NCI-H1694 (cell line): Measurements from ENCODE around the gene CFAP54.
"Not testable (repeated sequence)": the region's sequence is repeated elsewhere in the genome, so short reads cannot be mapped to it uniquely, and the experiment has no call there.

Experiments used
- DNase-seq: peaks from one replicate; lab custom pipeline; 2025; lab: John Stamatoyannopoulos, UW

Gene CFAP54

GRCh38 chr12:96635844-96636243 is 146.5 kb downstream of the CFAP54 start:
- no peak for DNase-seq

GRCh38 chr12:96636895-96637294 is 147.5 kb downstream of the CFAP54 start:
- DNase-seq, result no peak

GRCh38 chr12:96648923-96649322 is 159.5 kb downstream of the CFAP54 start:
- DNase-seq, result no peak

- DNase-seq, result no peak
Observed at GRCh38 chr12:96652870-96653269, 163.5 kb downstream of the CFAP54 start.

DNA sequence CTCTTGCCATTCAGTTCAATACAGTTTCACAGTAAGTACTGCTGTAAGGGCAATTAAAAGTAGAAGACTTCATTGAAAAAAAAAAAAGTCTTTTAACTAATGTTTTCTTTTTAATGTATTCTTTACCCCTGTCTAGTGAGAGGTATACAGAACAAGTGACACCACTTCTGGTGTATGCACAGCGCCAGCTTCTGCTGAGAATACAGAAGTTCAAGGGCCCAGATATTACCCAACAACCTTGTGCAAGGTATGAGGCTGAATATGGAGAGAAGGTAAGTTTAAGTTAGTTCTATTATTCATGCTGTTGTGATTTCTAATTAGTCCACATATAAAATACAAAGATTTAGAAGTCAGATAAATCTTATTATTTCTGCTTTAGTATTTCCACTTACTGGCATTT is 168.7 kb downstream of the CFAP54 start:
- DNase-seq, result no peak

GRCh38 chr12:96669786-96670185 is 180.4 kb downstream of the CFAP54 start:
- DNase-seq, result no peak

DNA sequence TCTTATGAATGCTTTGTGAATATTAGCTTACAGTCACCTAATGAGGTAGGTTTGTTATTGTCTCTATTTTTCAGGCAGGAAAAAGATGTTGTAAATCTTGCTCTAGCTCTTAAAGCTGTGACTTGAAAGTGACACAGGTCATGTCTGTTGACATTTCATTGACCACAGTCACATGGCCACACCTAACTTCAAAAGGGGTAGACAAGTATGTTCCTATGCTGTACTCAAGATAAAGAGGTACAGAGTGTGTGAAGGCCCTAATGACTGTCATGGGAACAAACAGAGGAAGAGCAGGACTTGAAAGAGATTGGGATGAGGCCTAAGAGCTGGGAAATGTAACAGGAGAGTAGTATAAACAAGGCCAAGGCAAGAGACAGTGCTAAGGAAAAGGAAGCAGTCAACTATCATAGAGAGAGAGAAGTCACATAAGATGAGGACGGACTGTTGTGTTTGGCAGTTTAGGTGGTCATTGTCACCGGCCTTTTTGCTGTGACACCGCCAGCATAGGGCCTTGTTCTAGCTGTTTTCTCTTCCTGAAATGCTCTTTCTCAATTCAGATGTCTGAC is 181.0 kb downstream of the CFAP54 start:
- DNase-seq, result no peak

DNA sequence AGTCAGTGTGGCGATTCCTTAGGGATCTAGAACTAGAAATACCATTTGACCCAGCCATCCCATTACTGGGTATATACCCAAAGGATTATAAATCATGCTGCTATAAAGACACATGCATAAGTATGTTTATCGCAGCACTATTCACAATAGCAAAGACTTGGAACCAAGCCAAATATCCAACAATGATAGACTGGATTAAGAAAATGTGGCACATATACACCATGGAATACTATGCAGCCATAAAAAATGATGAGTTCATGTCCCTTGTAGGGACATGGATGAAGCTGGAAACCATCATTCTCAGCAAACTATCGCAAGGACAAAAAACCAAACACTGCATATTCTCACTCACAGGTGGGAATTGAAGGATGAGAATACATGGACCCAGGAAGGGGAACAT is 186.1 kb downstream of the CFAP54 start:
- not testable (repeated sequence) for DNase-seq

GRCh38 chr12:96677363-96677762 is 188.0 kb downstream of the CFAP54 start:
- no peak for DNase-seq

- DNase-seq, result no peak
Observed at GRCh38 chr12:96687719-96688118, 198.3 kb downstream of the CFAP54 start.

DNA sequence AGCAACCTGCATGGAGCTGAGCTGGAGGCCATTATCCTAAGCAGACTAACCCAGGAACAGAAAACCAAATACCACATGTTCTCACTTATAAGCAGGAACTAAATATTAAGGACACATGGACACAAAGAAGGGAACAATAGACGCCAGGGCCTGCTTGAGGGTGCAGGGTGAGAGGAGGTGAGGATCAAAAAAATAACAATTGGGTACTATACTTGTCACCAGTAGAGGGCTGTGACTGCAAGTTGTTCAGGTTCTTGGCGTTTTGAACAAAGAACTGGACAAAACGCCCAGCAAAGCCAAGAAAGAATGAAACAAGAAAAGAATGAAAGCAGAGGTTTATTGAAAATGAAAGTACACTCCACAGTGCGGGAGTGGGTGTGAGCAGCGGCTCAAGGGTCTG is 209.1 kb downstream of the CFAP54 start:
- no peak for DNase-seq

- no peak for DNase-seq
Observed at GRCh38 chr12:96698965-96699364, 209.6 kb downstream of the CFAP54 start.

- no peak for DNase-seq
Observed at GRCh38 chr12:96701856-96702255, 212.5 kb downstream of the CFAP54 start.

- DNase-seq, result no peak
Observed at GRCh38 chr12:96710127-96710745, 220.9 kb downstream of the CFAP54 start.

- no peak for DNase-seq
Observed at GRCh38 chr12:96711364-96711763, 222.0 kb downstream of the CFAP54 start.

DNA sequence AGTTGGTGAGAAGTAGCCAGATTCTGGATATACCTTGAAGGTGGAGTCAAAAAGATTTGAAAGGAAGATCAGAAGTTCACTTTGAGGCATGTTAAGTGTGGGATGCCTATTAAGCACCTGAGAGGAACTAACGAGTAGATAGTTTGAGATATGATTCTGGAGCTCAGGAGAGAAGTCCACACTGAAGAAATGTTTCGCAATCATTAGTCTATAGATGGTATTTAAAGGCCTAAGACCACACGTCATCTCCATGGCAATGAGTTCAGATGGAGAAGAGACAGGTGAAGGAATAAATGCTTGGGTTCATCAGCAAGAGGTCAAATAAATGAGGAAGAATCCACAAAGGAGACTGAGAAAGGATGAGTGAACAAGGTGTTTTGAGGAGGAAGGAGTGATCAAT is 224.8 kb downstream of the CFAP54 start:
- no peak for DNase-seq

GRCh38 chr12:96719660-96720362 is 230.4 kb downstream of the CFAP54 start:
- DNase-seq, result no peak

DNA sequence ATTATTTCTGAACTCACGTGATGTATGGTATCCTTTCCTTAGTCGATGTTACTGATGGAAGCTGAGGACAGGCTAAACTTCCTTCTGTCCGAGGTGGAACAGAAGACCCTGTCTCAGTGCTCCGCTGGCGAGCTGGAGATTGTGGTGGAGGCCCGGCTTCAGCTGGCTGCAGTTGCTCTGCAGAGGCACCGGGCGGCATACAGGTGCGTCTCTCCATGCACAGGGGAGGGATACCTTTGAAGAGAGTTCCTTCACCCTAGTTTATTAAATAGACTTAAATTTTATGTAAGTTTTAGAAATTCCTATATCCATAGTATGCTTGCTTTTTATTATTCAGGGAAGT is 231.0 kb downstream of the CFAP54 start:
- DNase-seq, result no peak

DNA sequence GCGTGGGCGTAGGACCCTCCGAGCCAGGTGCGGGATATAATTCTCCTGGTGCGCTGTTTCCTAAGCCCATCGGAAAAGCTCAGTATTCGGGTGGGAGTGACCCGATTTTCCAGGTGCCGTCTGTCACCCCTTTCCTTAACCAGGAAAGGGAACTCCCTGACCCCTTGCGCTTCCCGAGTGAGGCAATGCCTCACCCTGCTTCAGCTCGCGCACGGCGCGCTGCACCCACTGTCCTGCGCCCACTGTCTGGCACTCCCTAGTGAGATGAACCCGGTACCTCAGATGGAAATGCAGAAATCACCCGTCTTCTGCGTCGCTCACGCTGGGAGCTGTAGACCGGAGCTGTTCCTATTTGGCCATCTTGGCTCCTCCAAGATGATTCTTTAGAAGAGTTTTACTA is 240.1 kb downstream of the CFAP54 start:
- not testable (repeated sequence) for DNase-seq

GRCh38 chr12:96729886-96730285 is 240.5 kb downstream of the CFAP54 start:
- DNase-seq, result no peak

DNA sequence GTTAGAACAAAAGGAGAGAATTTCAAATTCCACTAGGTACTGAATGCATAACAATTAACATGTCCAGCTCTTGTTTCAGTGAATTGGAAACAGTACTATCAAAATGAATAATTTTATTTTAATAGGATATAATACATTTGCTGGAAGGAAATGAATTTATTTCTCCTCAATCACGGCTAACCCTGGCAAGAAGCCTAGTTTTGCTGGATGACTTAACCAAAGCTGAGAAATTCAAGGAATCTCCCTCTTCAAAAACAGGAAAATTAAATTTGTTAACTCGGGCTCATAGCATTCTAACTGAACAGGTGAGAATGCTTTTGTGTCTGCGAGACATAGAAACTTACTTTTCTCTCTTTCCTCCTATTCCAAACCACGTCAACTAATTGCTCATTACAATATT is 254.2 kb downstream of the CFAP54 start:
- DNase-seq, result no peak

DNA sequence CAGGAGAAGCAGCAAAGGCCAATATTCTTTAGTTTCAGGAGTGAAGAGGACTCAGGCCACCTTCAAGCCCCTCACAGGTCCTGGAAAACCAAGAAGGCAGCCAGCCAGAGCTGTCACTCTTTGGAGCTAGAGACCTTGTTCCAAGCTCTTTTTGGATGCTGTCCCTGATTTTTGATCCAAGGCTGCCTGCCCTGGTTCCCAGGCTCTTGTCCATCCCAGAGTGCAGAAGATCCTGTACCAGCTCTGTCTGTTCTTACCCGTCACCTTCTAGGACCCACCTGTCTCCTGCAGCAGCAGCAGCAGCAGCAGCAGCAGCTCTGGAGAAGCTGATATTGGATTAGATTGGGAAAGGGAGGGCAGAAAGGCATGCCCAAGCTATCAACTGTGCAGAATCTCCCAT is 260.6 kb downstream of the CFAP54 start:
- DNase-seq, result no peak

DNA sequence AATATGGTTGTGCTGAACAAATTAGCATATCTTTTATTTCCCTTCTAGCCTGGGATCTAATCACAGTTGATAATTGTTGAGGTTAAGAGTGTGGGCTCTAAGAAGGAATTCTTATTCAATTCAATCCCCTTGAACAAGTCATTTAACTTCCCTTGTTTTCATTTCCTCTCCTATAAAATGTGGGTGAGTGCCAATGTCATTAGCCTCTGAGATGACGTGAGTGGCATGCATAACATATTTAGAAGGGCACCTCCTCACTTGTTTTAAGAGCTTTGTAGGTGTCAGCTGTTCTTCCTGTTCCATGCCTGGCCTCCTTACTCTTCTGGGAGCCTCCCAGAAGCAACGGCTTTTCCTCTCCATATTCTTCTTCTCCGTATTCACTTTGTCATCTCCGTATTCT is 262.2 kb downstream of the CFAP54 start:
- no peak for DNase-seq

- DNase-seq, result no peak
Observed at GRCh38 chr12:96752211-96752610, 262.8 kb downstream of the CFAP54 start.
